Activated naive CD4-positive, alpha-beta T cell treated with anti-CD3 and anti-CD28 coated beads, Interleukin-2, amount 10 ng/mL, durations not matched to agents 7 days and 5 days (primary cell): ENCODE data around the gene CSAG3.
"Not testable (repeated sequence)": the region's sequence is repeated elsewhere in the genome, so short reads cannot be mapped to it uniquely, and the experiment has no call there.

Experiments used
- CTCF ChIA-PET: fragments of 350-600 bp; sonication (Branson Sonifier 250); formaldehyde crosslinking; loops from one replicate; lab custom pipeline; 2021; ENCODE audit warnings: antibody characterized with exemption; lab: Charles Lee
- DNase-seq: peaks from one replicate; pipeline ENCODE4 v3.0.0-alpha.2; 2020
- H3K27ac Mint-ChIP-seq: one replicate; pipeline ENCODE4 v1.8.0; 2021; ENCODE audit warnings: mild to moderate bottlenecking, moderate library complexity, mixed read lengths
- H3K27me3 Mint-ChIP-seq: one replicate; pipeline ENCODE4 v1.8.0; 2021; ENCODE audit warnings: mild to moderate bottlenecking, mixed read lengths
- H3K36me3 Mint-ChIP-seq: one replicate; pipeline ENCODE4 v1.8.0; 2021; ENCODE audit warnings: mixed read lengths
- H3K4me1 Mint-ChIP-seq: one replicate; pipeline ENCODE4 v1.8.0; 2021; ENCODE audit warnings: mixed read lengths
- H3K4me3 Mint-ChIP-seq: one replicate; pipeline ENCODE4 v1.8.0; 2021; ENCODE audit warnings: mild to moderate bottlenecking, moderate library complexity, mixed read lengths
- H3K9me3 Mint-ChIP-seq: one replicate; pipeline ENCODE4 v1.8.0; 2021; ENCODE audit warnings: mixed read lengths

The CSAG3 gene

GRCh38 chrX:152758918-152759317 is at the start of gene CSAG3:
Gene CSAG3, plus strand, starts transcription at chrX:152759218.
- H3K36me3 Mint-ChIP-seq, H3K4me1 Mint-ChIP-seq, H3K27ac Mint-ChIP-seq, H3K9me3 Mint-ChIP-seq, H3K4me3 Mint-ChIP-seq, CTCF ChIA-PET, DNase-seq, H3K27me3 Mint-ChIP-seq: not testable (repeated sequence)

GRCh38 chrX:152713195-152713594 is 45.8 kb upstream of the CSAG3 start:
- H3K4me3 Mint-ChIP-seq, H3K9me3 Mint-ChIP-seq, H3K36me3 Mint-ChIP-seq, CTCF ChIA-PET, H3K27me3 Mint-ChIP-seq, H3K27ac Mint-ChIP-seq, DNase-seq, H3K4me1 Mint-ChIP-seq: not testable (repeated sequence)

GRCh38 chrX:152713815-152714787 is 44.9 kb upstream of the CSAG3 start, which contains the start of gene MAGEA2B:
Gene MAGEA2B, plus strand, starts transcription at chrX:152714628. Its CDS starts 2,479 bp downstream, at chrX:152717107.
- H3K27me3 Mint-ChIP-seq, H3K4me3 Mint-ChIP-seq, H3K36me3 Mint-ChIP-seq, H3K27ac Mint-ChIP-seq, H3K4me1 Mint-ChIP-seq, H3K9me3 Mint-ChIP-seq, DNase-seq, CTCF ChIA-PET: not testable (repeated sequence)

- CTCF ChIA-PET, result no interaction called here
- DNase-seq, result no peak
- Mint-ChIP-seq H3K27ac (no peak overlapping the region), H3K9me3 (no peaks in the 10 kb centered on the region), H3K4me1 (no peaks in the 10 kb centered on the region), H3K4me3 (no peak overlapping the region), H3K36me3 (no peaks in the 10 kb centered on the region), H3K27me3 (peaks cover 9% of the 10 kb centered on the region)
Observed at GRCh38 chrX:152725409-152725808, 33.6 kb upstream of the CSAG3 start.

- CTCF ChIA-PET, result no interaction called here
- DNase-seq, result no peak
- H3K4me3 Mint-ChIP-seq, result no peak within 1 kb of the TSS
- H3K9me3 Mint-ChIP-seq, result no peaks in the 10 kb centered on the region
- H3K27ac Mint-ChIP-seq, result no peak within 1 kb of the TSS
- peaks cover 3% of the 10 kb centered on the region for H3K27me3 Mint-ChIP-seq
- no peaks in the 10 kb centered on the region for H3K36me3 Mint-ChIP-seq
- H3K4me1 Mint-ChIP-seq, result no peaks in the 10 kb centered on the region
Observed at GRCh38 chrX:152733261-152733975, 25.6 kb upstream of the CSAG3 start, which contains the start of the genes CSAG1 and MAGEA12. Gene CSAG1, minus strand, starts transcription at chrX:152733721. Its CDS starts 1,261 bp downstream, at chrX:152732460. Gene MAGEA12, plus strand, starts transcription at chrX:152733757. Its CDS starts 2,405 bp downstream, at chrX:152736162.

GRCh38 chrX:152734143-152734858 is 24.7 kb upstream of the CSAG3 start:
- H3K27ac Mint-ChIP-seq, H3K4me1 Mint-ChIP-seq, H3K36me3 Mint-ChIP-seq, H3K4me3 Mint-ChIP-seq, H3K9me3 Mint-ChIP-seq, CTCF ChIA-PET, DNase-seq, H3K27me3 Mint-ChIP-seq: not testable (repeated sequence)

- Mint-ChIP-seq H3K36me3 (no peaks in the 10 kb centered on the region), H3K9me3 (no peaks in the 10 kb centered on the region), H3K27me3 (peaks cover 3% of the 10 kb centered on the region), H3K4me3 (no peak overlapping the region), H3K4me1 (no peaks in the 10 kb centered on the region), H3K27ac (no peak overlapping the region)
- CTCF ChIA-PET, result no interaction called here
- DNase-seq, result no peak
Observed at GRCh38 chrX:152735101-152735500, 23.9 kb upstream of the CSAG3 start.

- H3K36me3 Mint-ChIP-seq, result no peaks in the 10 kb centered on the region
- H3K9me3 Mint-ChIP-seq, result no peaks in the 10 kb centered on the region
- DNase-seq, result no peak
- peaks cover 3% of the 10 kb centered on the region for H3K27me3 Mint-ChIP-seq
- no peaks in the 10 kb centered on the region for H3K4me1 Mint-ChIP-seq
- CTCF ChIA-PET, result no interaction called here
- no peak overlapping the region for H3K27ac Mint-ChIP-seq
- no peak overlapping the region for H3K4me3 Mint-ChIP-seq
Observed at GRCh38 chrX:152735860-152736511, 23.0 kb upstream of the CSAG3 start.

GRCh38 chrX:152736528-152736927 is 22.5 kb upstream of the CSAG3 start:
- CTCF ChIA-PET, result not testable (repeated sequence)

GRCh38 chrX:152738560-152738959 is 20.5 kb upstream of the CSAG3 start:
- no peaks in the 10 kb centered on the region for H3K9me3 Mint-ChIP-seq
- peaks cover 3% of the 10 kb centered on the region for H3K27me3 Mint-ChIP-seq
- no peaks in the 10 kb centered on the region for H3K4me1 Mint-ChIP-seq
- H3K36me3 Mint-ChIP-seq, result no peaks in the 10 kb centered on the region
- CTCF ChIA-PET, result no interaction called here
- no peak for DNase-seq
- H3K4me3 Mint-ChIP-seq, result no peak overlapping the region
- H3K27ac Mint-ChIP-seq, result no peak overlapping the region

More at GRCh38 chrX:152736528-152736927, 22.5 kb upstream of the CSAG3 start:
- H3K36me3 Mint-ChIP-seq, H3K27ac Mint-ChIP-seq, H3K9me3 Mint-ChIP-seq, DNase-seq, H3K4me1 Mint-ChIP-seq, H3K4me3 Mint-ChIP-seq, H3K27me3 Mint-ChIP-seq: not testable (repeated sequence)

- H3K4me3 Mint-ChIP-seq, CTCF ChIA-PET, H3K36me3 Mint-ChIP-seq, DNase-seq, H3K4me1 Mint-ChIP-seq, H3K27me3 Mint-ChIP-seq, H3K9me3 Mint-ChIP-seq, H3K27ac Mint-ChIP-seq: not testable (repeated sequence)
Observed at GRCh38 chrX:152753686-152754650, 5.0 kb upstream of the CSAG3 start, which contains the start of gene MAGEA2. Gene MAGEA2, minus strand, starts transcription at chrX:152753842. Its CDS starts 2,479 bp downstream, at chrX:152751363.

- DNase-seq, CTCF ChIA-PET, H3K4me1 Mint-ChIP-seq, H3K27me3 Mint-ChIP-seq, H3K36me3 Mint-ChIP-seq, H3K4me3 Mint-ChIP-seq, H3K27ac Mint-ChIP-seq, H3K9me3 Mint-ChIP-seq: not testable (repeated sequence)
Observed at GRCh38 chrX:152754871-152755270, 4.1 kb upstream of the CSAG3 start.

GRCh38 chrX:152759544-152759943 is 526 bp downstream of the CSAG3 start:
- H3K36me3 Mint-ChIP-seq, H3K4me1 Mint-ChIP-seq, H3K4me3 Mint-ChIP-seq, DNase-seq, H3K27me3 Mint-ChIP-seq, H3K9me3 Mint-ChIP-seq, CTCF ChIA-PET, H3K27ac Mint-ChIP-seq: not testable (repeated sequence)
